Esophagus squamous epithelium (tissue), 5 donors: Measurements from ENCODE around the gene ESR1. TPM values are rescaled to one million over a fixed set of nuclear protein-coding genes. Genes with fewer than 3 reads are reported as not detected.

Experiments used
- DNase-seq: peaks from one replicate; lab custom pipeline; 2025; lab: John Stamatoyannopoulos, UW
- H3K27ac ChIP-seq, 4 donors: fragments of 200-600 bp; sonication (generic); one replicate each; pipeline ENCODE4 v1.5.1; 2016 to 2019; ENCODE audit warnings: mild to moderate bottlenecking in 1 of 4
- H3K27me3 ChIP-seq, 4 donors: fragments of 200-600 bp; sonication (generic); 1 replicate in 3 of 4; 2 replicates in 1 of 4; pipeline versions ENCODE4 v1.5.1 to v1.6.0; 2017 to 2021; ENCODE audit warnings: antibody characterized with exemption in 1 of 4
- H3K36me3 ChIP-seq, 3 donors: fragments of 200-600 bp; sonication (generic); one replicate each; pipeline ENCODE4 v1.5.1; 2016 to 2019
- H3K4me1 ChIP-seq, 3 donors: fragments of 200-600 bp; sonication (generic); one replicate each; pipeline ENCODE4 v1.5.1; 2017 to 2019
- H3K4me3 ChIP-seq, 4 donors: fragments of 200-600 bp; sonication (generic); 1 replicate in 3 of 4; 2 replicates in 1 of 4; pipeline ENCODE4 v1.5.1; 2016 to 2019; ENCODE audit warnings: mild to moderate bottlenecking in 2 of 4, moderate library complexity in 1 of 4
- H3K9me3 ChIP-seq, 3 donors: fragments of 200-600 bp; sonication (generic); one replicate each; pipeline ENCODE4 v1.5.1; 2016 to 2019
- CTCF ChIP-seq, 6 experiments: fragments of 450-650 bp in 4 of 6; fragments of 200-600 bp in 2 of 6; sonication (generic) in 2 of 6; IDR thresholded peaks; one replicate each; pipeline ENCODE4 v1.5.1; 2016 to 2019; ENCODE audit warnings: antibody characterized with exemption in 6 of 6, mild to moderate bottlenecking in 4 of 6, moderate library complexity in 4 of 6
- POLR2A ChIP-seq, 4 donors: fragments of 450-650 bp; IDR thresholded peaks; one replicate each; pipeline ENCODE4 v1.6.1; 2017; ENCODE audit warnings: antibody characterized with exemption in 4 of 4, mild to moderate bottlenecking in 4 of 4, moderate library complexity in 3 of 4
- WGBS, 2 donors: methylation state at CpG; one replicate each; pipeline ENCODE4 v1.1.5; 2018; 5-methylcytosine and 5-hydroxymethylcytosine counted together
- intact Hi-C: fragments of 100-400 bp; cut with DNase I; formaldehyde crosslinking; loops from one replicate; pipeline ENCODE4 v1.15.0; 2022
- total RNA-seq, 4 donors: library from RNA; depleted of rRNA; stranded (reverse); fragments of >200 nt; gene quantifications; one replicate each; pipeline ENCODE4 v1.1.0, GENCODE V29; 2016
- donor health status: DM: yes; HTN: yes; CAD: no.

Gene ESR1
- total RNA-seq, 4 donors from 2014 or later, result 0.40 to 1.1 (median 0.95) TPM; not detected in 1

DNA sequence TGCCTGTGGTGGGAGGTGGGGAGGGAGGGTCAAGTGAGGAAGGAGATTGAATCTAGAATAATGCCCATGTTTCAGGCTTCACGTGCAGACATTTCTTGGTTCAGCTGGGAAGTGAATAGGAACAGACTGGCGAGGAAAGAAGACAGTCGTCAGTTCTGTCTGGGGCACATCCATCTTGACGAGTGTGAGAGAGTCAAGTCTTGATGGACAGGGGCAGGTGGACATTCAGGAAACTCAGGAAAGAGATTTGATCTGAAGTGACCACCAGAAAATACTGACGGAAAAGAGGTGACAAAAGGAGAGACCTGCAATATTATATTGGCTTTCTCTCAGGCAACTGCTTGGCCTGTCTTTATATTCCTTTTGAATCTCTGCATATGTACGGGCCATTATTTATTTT is 68.6 kb downstream of the ESR1 start:
- no peaks in the 10 kb centered on the region for H3K9me3 ChIP-seq
- H3K27ac ChIP-seq, result no peak overlapping the region
- 79 to 85% methylated on average over 6 of the region's 6 CpGs for WGBS, 2 donors
- H3K4me1 ChIP-seq, result peaks cover 0 to 13% (median 0%) of the 10 kb centered on the region in 3 donors
- no peak overlapping the region for H3K4me3 ChIP-seq
- no peak for DNase-seq
- H3K27me3 ChIP-seq, result no peaks in the 10 kb centered on the region
- intact Hi-C loops, result no loop called here
- H3K36me3 ChIP-seq, result no peaks in the 10 kb centered on the region
- no peak for TF ChIP-seq POLR2A (IDR thresholded peaks at IDR 0.05)
- TF ChIP-seq CTCF (IDR thresholded peaks at IDR 0.05), result no peak

- Histone ChIP-seq H3K27me3 (no peaks in the 10 kb centered on the region), H3K9me3 (no peaks in the 10 kb centered on the region), H3K4me3 (no peak overlapping the region), H3K27ac (no peak overlapping the region), H3K4me1 (peaks cover 0 to 13% (median 0%) of the 10 kb centered on the region in 3 donors), H3K36me3 (no peaks in the 10 kb centered on the region)
- WGBS, 2 donors, result 88 to 89% methylated on average over 3 of the region's 3 CpGs
- TF ChIP-seq CTCF (IDR thresholded peaks at IDR 0.05) (no peak), POLR2A (IDR thresholded peaks at IDR 0.05) (no peak)
- intact Hi-C loops, result no loop called here
- DNase-seq, result no peak
Observed at GRCh38 chr6:151877458-151877857, 70.0 kb downstream of the ESR1 start.

GRCh38 chr6:151881231-151881630 is 73.7 kb downstream of the ESR1 start:
- Histone ChIP-seq H3K4me3 (no peak overlapping the region), H3K27me3 (no peaks in the 10 kb centered on the region), H3K9me3 (no peaks in the 10 kb centered on the region), H3K27ac (no peak overlapping the region), H3K36me3 (no peaks in the 10 kb centered on the region), H3K4me1 (peaks cover 0 to 13% (median 0%) of the 10 kb centered on the region in 3 donors)
- intact Hi-C loops, result no loop called here
- DNase-seq, result no peak
- WGBS, 2 donors, result 83 to 90% methylated on average over 1 of the region's 1 CpG
- TF ChIP-seq CTCF (IDR thresholded peaks at IDR 0.05) (no peak), POLR2A (IDR thresholded peaks at IDR 0.05) (no peak)

DNA sequence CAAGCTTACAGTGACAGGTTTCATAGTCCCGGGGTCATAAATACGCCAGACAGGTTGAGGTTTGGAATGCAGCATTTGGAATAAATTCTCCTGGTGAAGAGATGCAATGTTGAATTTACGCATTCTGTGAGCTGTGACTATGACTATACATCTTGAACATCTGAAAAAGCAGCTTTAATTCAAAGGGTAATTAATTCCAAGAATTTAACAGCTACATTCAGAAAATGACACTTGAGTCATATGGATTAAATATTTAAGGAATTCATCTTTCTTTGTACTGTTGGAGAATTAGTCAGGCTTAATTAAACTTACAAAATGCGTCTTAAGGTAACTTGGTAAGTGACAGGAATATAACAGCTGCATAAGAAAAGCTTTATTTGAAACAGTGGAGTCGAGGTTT is 74.7 kb downstream of the ESR1 start:
- no peak overlapping the region for H3K27ac ChIP-seq
- no peak for DNase-seq
- intact Hi-C loops, result no loop called here
- H3K4me3 ChIP-seq, result no peak overlapping the region
- WGBS, 2 donors, result 69 to 74% methylated on average over 5 of the region's 5 CpGs
- peaks cover 0 to 13% (median 0%) of the 10 kb centered on the region in 3 donors for H3K4me1 ChIP-seq
- no peaks in the 10 kb centered on the region for H3K36me3 ChIP-seq
- TF ChIP-seq CTCF (IDR thresholded peaks at IDR 0.05) (no peak), POLR2A (IDR thresholded peaks at IDR 0.05) (no peak)
- no peaks in the 10 kb centered on the region for H3K27me3 ChIP-seq
- no peaks in the 10 kb centered on the region for H3K9me3 ChIP-seq

- TF ChIP-seq POLR2A (IDR thresholded peaks at IDR 0.05), result no peak
- no peak for TF ChIP-seq CTCF (IDR thresholded peaks at IDR 0.05)
- WGBS, 2 donors, result 85% methylated on average over 4 of the region's 4 CpGs
- H3K4me1 ChIP-seq, result no peaks in the 10 kb centered on the region
- intact Hi-C loops, result no loop called here
- DNase-seq, result no peak
- H3K9me3 ChIP-seq, result no peaks in the 10 kb centered on the region
- H3K4me3 ChIP-seq, result no peak overlapping the region
- no peaks in the 10 kb centered on the region for H3K27me3 ChIP-seq
- no peaks in the 10 kb centered on the region for H3K36me3 ChIP-seq
- peak overlapping the region in 1 of 4 donors; percentile 2 for H3K27ac ChIP-seq
Observed at GRCh38 chr6:151885234-151885633, 77.8 kb downstream of the ESR1 start.
